Ectodermal cell (in vitro differentiated cells): Measurements from ENCODE around the gene DACH1.
"Not testable (repeated sequence)": the region's sequence is repeated elsewhere in the genome, so short reads cannot be mapped to it uniquely, and the experiment has no call there.

Source experiments
- H3K27ac ChIP-seq: 2 replicates; pipeline ENCODE4 v1.7.0; 2013; ENCODE audit warnings: mild to moderate bottlenecking, low read depth, low read length; ENCODE audit not compliant: insufficient read depth, poor library complexity, severe bottlenecking
- H3K27me3 ChIP-seq: 2 replicates; pipeline ENCODE4 v1.7.0; 2013; ENCODE audit warnings: mild to moderate bottlenecking, low read length; ENCODE audit not compliant: insufficient read depth, control insufficient read depth, poor library complexity, severe bottlenecking
- H3K36me3 ChIP-seq: one replicate; pipeline ENCODE4 v1.7.0; 2013; ENCODE audit warnings: low read length; ENCODE audit not compliant: control insufficient read depth, insufficient read depth
- H3K4me1 ChIP-seq: one replicate; pipeline ENCODE4 v1.7.0; 2013; ENCODE audit warnings: low read length; ENCODE audit not compliant: control insufficient read depth, insufficient read depth
- H3K4me3 ChIP-seq: 2 replicates; pipeline ENCODE4 v1.7.0; 2013; ENCODE audit warnings: low read depth, low read length, control low read depth; ENCODE audit not compliant: insufficient read depth
- H3K9me3 ChIP-seq: 2 replicates; pipeline ENCODE4 v1.7.0; 2013; ENCODE audit warnings: mild to moderate bottlenecking, low read length, moderate library complexity; ENCODE audit not compliant: control insufficient read depth
- WGBS, 2 experiments: methylation state at CpG; one replicate each; pipeline ENCODE4 v1.1.7; 2013; ENCODE audit warnings: missing lambda C conversion rate in 2 of 2; 5-methylcytosine and 5-hydroxymethylcytosine counted together

DACH1 gene

DNA sequence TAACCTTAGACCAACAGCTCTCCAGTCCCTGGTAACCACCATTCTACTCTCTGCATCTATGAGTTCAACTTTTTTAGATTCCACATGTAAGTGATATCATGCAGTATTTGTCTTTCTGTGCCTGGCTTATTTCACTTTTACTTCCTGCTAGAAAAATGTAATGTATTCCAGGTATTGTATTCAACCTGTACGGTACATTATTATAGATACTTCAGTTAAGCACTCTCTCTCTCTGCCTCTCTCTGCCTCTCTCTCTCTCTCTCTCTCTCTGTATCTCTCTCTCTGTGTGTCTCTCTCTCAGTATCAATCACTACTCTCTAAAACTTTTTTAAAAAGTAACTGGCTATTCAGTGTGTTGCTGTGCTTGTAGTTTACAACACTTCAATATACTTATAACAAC is 8.4 kb downstream of the DACH1 start:
- H3K4me1 ChIP-seq = peaks cover 6% of the 10 kb centered on the region
- no peaks in the 10 kb centered on the region for H3K9me3 ChIP-seq
- H3K27ac ChIP-seq = no peak overlapping the region
- peaks cover 6% of the 10 kb centered on the region for H3K27me3 ChIP-seq
- 87 to 91% methylated on average over 1 of the region's 1 CpG for WGBS, 2 experiments
- H3K36me3 ChIP-seq = no peaks in the 10 kb centered on the region
- no peak overlapping the region for H3K4me3 ChIP-seq

GRCh38 chr13:71856548-71857043 is 10.4 kb downstream of the DACH1 start:
- H3K9me3 ChIP-seq = no peaks in the 10 kb centered on the region
- H3K4me1 ChIP-seq = peaks cover 15% of the 10 kb centered on the region

GRCh38 chr13:71854401-71854800 is 12.6 kb downstream of the DACH1 start:
- peaks cover 15% of the 10 kb centered on the region for H3K4me1 ChIP-seq
- no peaks in the 10 kb centered on the region for H3K9me3 ChIP-seq
- WGBS, 2 experiments = 100% methylated on average over 1 of the region's 1 CpG; no CpG with 5 or more reads in 1 of the 2 experiments
- H3K36me3 ChIP-seq = no peaks in the 10 kb centered on the region
- no peaks in the 10 kb centered on the region for H3K27me3 ChIP-seq
- H3K27ac ChIP-seq = no peak overlapping the region
- no peak overlapping the region for H3K4me3 ChIP-seq

More at GRCh38 chr13:71856548-71857043, 10.4 kb downstream of the DACH1 start:
- no peak overlapping the region for H3K4me3 ChIP-seq
- 95 to 98% methylated on average over 3 to 4 of the region's 4 CpGs for WGBS, 2 experiments
- H3K36me3 ChIP-seq = no peaks in the 10 kb centered on the region
- H3K27me3 ChIP-seq = no peaks in the 10 kb centered on the region
- no peak overlapping the region for H3K27ac ChIP-seq

GRCh38 chr13:71853725-71854124 is 13.3 kb downstream of the DACH1 start:
- 83 to 86% methylated on average over 3 of the region's 3 CpGs for WGBS, 2 experiments
- Histone ChIP-seq H3K27ac (no peak overlapping the region), H3K4me3 (no peak overlapping the region), H3K4me1 (peaks cover 15% of the 10 kb centered on the region), H3K36me3 (no peaks in the 10 kb centered on the region), H3K9me3 (no peaks in the 10 kb centered on the region), H3K27me3 (no peaks in the 10 kb centered on the region)

GRCh38 chr13:71852736-71853135 is 14.3 kb downstream of the DACH1 start:
- Histone ChIP-seq H3K9me3 (no peaks in the 10 kb centered on the region), H3K4me1 (peaks cover 15% of the 10 kb centered on the region), H3K4me3 (no peak overlapping the region), H3K27me3 (no peaks in the 10 kb centered on the region), H3K27ac (peak overlapping the region; percentile 28), H3K36me3 (no peaks in the 10 kb centered on the region)
- WGBS, 2 experiments = 80 to 94% methylated on average over 2 of the region's 2 CpGs

GRCh38 chr13:71851498-71852409 is 15.2 kb downstream of the DACH1 start:
- Histone ChIP-seq H3K27me3 (no peaks in the 10 kb centered on the region), H3K4me3 (no peak overlapping the region), H3K9me3 (no peaks in the 10 kb centered on the region), H3K36me3 (no peaks in the 10 kb centered on the region), H3K27ac (peak overlapping the region; percentile 60), H3K4me1 (peaks cover 15% of the 10 kb centered on the region)
- WGBS, 2 experiments = 56 to 60% methylated on average over 9 of the region's 9 CpGs

GRCh38 chr13:71842003-71842402 is 25.0 kb downstream of the DACH1 start:
- no peak overlapping the region for H3K27ac ChIP-seq
- H3K36me3 ChIP-seq = no peaks in the 10 kb centered on the region
- H3K27me3 ChIP-seq = no peaks in the 10 kb centered on the region
- WGBS, 2 experiments = 92 to 94% methylated on average over 3 of the region's 3 CpGs
- H3K4me1 ChIP-seq = no peaks in the 10 kb centered on the region
- no peak overlapping the region for H3K4me3 ChIP-seq
- no peaks in the 10 kb centered on the region for H3K9me3 ChIP-seq

DNA sequence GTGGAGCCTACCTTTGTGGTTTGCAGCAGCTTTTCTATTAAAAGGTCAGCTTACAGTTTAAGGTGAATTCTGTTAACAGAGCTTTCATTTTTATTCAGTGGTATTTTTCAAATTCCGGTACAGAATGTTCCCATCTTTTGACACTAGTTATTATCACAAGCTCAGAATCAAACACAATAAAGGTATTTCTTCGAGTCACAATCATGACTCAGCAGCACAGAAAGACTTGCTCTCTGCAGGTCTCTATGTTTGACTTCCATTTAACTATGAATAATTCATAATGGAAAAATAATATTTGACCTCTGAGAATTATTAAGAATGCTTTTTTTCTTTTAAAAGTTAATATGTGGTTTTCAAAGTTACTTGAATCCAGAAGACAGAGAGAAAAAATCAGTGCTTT is 28.2 kb downstream of the DACH1 start:
- no peak overlapping the region for H3K27ac ChIP-seq
- H3K4me1 ChIP-seq = no peaks in the 10 kb centered on the region
- H3K27me3 ChIP-seq = no peaks in the 10 kb centered on the region
- no peak overlapping the region for H3K4me3 ChIP-seq
- H3K9me3 ChIP-seq = no peaks in the 10 kb centered on the region
- WGBS, 2 experiments = 85 to 98% methylated on average over 2 of the region's 2 CpGs
- no peaks in the 10 kb centered on the region for H3K36me3 ChIP-seq

- H3K27me3 ChIP-seq, H3K27ac ChIP-seq, H3K4me3 ChIP-seq, H3K36me3 ChIP-seq, H3K9me3 ChIP-seq, H3K4me1 ChIP-seq: not testable (repeated sequence)
- WGBS, 2 experiments = 82 to 97% methylated on average over 2 to 3 of the region's 5 CpGs
These were observed 29.4 kb downstream of the DACH1 start for GRCh38 chr13:71837582-71837981.

GRCh38 chr13:71831716-71832115 is 35.3 kb downstream of the DACH1 start:
- no peak overlapping the region for H3K27ac ChIP-seq
- H3K27me3 ChIP-seq = no peaks in the 10 kb centered on the region
- H3K4me3 ChIP-seq = no peak overlapping the region
- H3K9me3 ChIP-seq = no peaks in the 10 kb centered on the region
- H3K36me3 ChIP-seq = no peaks in the 10 kb centered on the region
- peaks cover 25% of the 10 kb centered on the region for H3K4me1 ChIP-seq
- WGBS, 2 experiments = 30 to 34% methylated on average over 3 of the region's 3 CpGs
